Stomach (tissue), 9 donors: Measurements from ENCODE around the gene WRAP53. TPM values are rescaled to one million over a fixed set of nuclear protein-coding genes. Genes with fewer than 3 reads are reported as not detected.

Experiments used
- DNase-seq, 2 donors: peaks; one replicate each; pipeline versions ENCODE4 v3.0.0 to v3.0.0-alpha.2; 2013 to 2019
- H3K27ac ChIP-seq, 5 donors: fragments of 200-600 bp in 4 of 5; sonication (generic) in 4 of 5; one replicate each; pipeline ENCODE4 v1.5.1; 2013 to 2019; ENCODE audit warnings: mild to moderate bottlenecking in 1 of 5, moderate library complexity in 1 of 5
- H3K27me3 ChIP-seq, 3 donors: fragments of 200-600 bp; sonication (generic); one replicate each; pipeline ENCODE4 v1.5.1; 2017 to 2019; ENCODE audit warnings: mixed run types in 1 of 3
- H3K36me3 ChIP-seq, 4 donors: fragments of 200-600 bp; sonication (generic); 1 replicate in 3 of 4; 2 replicates in 1 of 4; pipeline ENCODE4 v1.5.1; 2016 to 2019
- H3K4me1 ChIP-seq, 4 donors: fragments of 200-600 bp; sonication (generic); one replicate each; pipeline ENCODE4 v1.5.1; 2016 to 2019
- H3K4me3 ChIP-seq, 4 donors: fragments of 200-600 bp; sonication (generic) in 3 of 4; one replicate each; pipeline ENCODE4 v1.5.1; 2016 to 2019; ENCODE audit warnings: mild to moderate bottlenecking in 1 of 4
- H3K9me3 ChIP-seq, 4 donors: fragments of 200-600 bp; sonication (generic); one replicate each; pipeline ENCODE4 v1.5.1; 2016 to 2019
- CTCF ChIP-seq, 7 experiments: fragments of 450-650 bp in 4 of 7; fragments of 200-600 bp in 3 of 7; sonication (generic) in 3 of 7; IDR thresholded peaks; one replicate each; pipeline ENCODE4 v1.5.1; 2016 to 2019; ENCODE audit warnings: antibody characterized with exemption in 7 of 7, control low read depth in 2 of 7, mild to moderate bottlenecking in 1 of 7
- EP300 ChIP-seq: sonication (generic); formaldehyde crosslinking; IDR thresholded peaks from one replicate; pipeline ENCODE4 v1.6.1; 2017; ENCODE audit warnings: antibody characterized with exemption
- POLR2A ChIP-seq, 4 donors: fragments of 450-650 bp; IDR thresholded peaks; one replicate each; pipeline ENCODE4 v1.6.1; 2016; ENCODE audit warnings: antibody characterized with exemption in 4 of 4, control low read depth in 2 of 4, mild to moderate bottlenecking in 1 of 4, moderate library complexity in 1 of 4
- POLR2AphosphoS5 ChIP-seq, 3 donors: sonication (generic); formaldehyde crosslinking; IDR thresholded peaks; one replicate each; pipeline ENCODE4 v1.6.1; 2016; ENCODE audit warnings: antibody characterized with exemption in 3 of 3
- WGBS, 5 donors: extraction: QIAGEN DNeasy Blood & Tissue Kit in 3 of 5; methylation state at CpG; one replicate each; pipeline versions ENCODE4 v1.1.5 to v1.1.7; 2013 to 2018; 5-methylcytosine and 5-hydroxymethylcytosine counted together
- intact Hi-C: fragments of 100-400 bp; cut with DNase I; formaldehyde crosslinking; loops from one replicate; pipeline ENCODE4 v1.15.1; 2023; ENCODE audit warnings: low total_unique reads
- polyA plus RNA-seq, 3 donors: library from polyadenylated mRNA; stranded (reverse); fragments of 200-250 nt; gene quantifications; one replicate each; pipeline ENCODE4 v1.2.3, GENCODE V29; 2013
- total RNA-seq, 5 donors: library from RNA; depleted of rRNA; stranded (reverse); fragments of >200 nt; gene quantifications; one replicate each; pipeline versions ENCODE4 v1.1.0 to v1.2.3, GENCODE V29; 2014 to 2016
- donor health status: healthy with polysubstance abuse.
- donor health status: Bipolar disorder and iron deficiency.
- donor health status: healthy.

Gene WRAP53
- total and polyA plus RNA-seq, 8 donors: 1.8 to 12.6 (median 3.8) TPM

- no peak overlapping the region for H3K27ac ChIP-seq
- no peaks in the 10 kb centered on the region for H3K9me3 ChIP-seq
- no peak for DNase-seq
- WGBS, 5 donors: 63 to 75% (median 69%) methylated on average over 8 to 9 of the region's 9 CpGs
- H3K4me3 ChIP-seq: no peak overlapping the region
- peaks cover 0 to 82% (median 24%) of the 10 kb centered on the region in 3 donors for H3K27me3 ChIP-seq
- no peaks in the 10 kb centered on the region for H3K36me3 ChIP-seq
- intact Hi-C loops: no loop called here
- no peak for TF ChIP-seq POLR2A (IDR thresholded peaks at IDR 0.05)
- no peak for TF ChIP-seq POLR2AphosphoS5 (IDR thresholded peaks at IDR 0.05)
- TF ChIP-seq EP300: no peak
- no peak for TF ChIP-seq CTCF (IDR thresholded peaks at IDR 0.05)
- H3K4me1 ChIP-seq: peaks cover 17 to 25% (median 23%) of the 10 kb centered on the region in 4 donors
Observed at GRCh38 chr17:7719661-7720060, 31.4 kb downstream of the WRAP53 start.

- no peak for DNase-seq
- WGBS, 5 donors: 49 to 52% (median 49%) methylated on average over 4 of the region's 4 CpGs
- peaks cover 0 to 82% (median 24%) of the 10 kb centered on the region in 3 donors for H3K27me3 ChIP-seq
- H3K4me1 ChIP-seq: peaks cover 17 to 25% (median 23%) of the 10 kb centered on the region in 4 donors
- no peaks in the 10 kb centered on the region for H3K36me3 ChIP-seq
- H3K27ac ChIP-seq: no peak overlapping the region
- no peak overlapping the region for H3K4me3 ChIP-seq
- no peaks in the 10 kb centered on the region for H3K9me3 ChIP-seq
- intact Hi-C loops: no loop called here
- no peak for TF ChIP-seq EP300
- no peak for TF ChIP-seq POLR2A (IDR thresholded peaks at IDR 0.05)
- no peak for TF ChIP-seq CTCF (IDR thresholded peaks at IDR 0.05)
- TF ChIP-seq POLR2AphosphoS5 (IDR thresholded peaks at IDR 0.05): no peak
Observed at GRCh38 chr17:7720125-7720524, 31.8 kb downstream of the WRAP53 start.

- Histone ChIP-seq H3K27ac (no peak overlapping the region), H3K4me3 (no peak overlapping the region), H3K9me3 (no peaks in the 10 kb centered on the region), H3K36me3 (no peaks in the 10 kb centered on the region), H3K4me1 (peaks cover 12 to 19% (median 16%) of the 10 kb centered on the region in 4 donors), H3K27me3 (peaks cover 0 to 80% (median 16%) of the 10 kb centered on the region in 3 donors)
- intact Hi-C loops: no loop called here
- no peak for TF ChIP-seq EP300
- no peak for TF ChIP-seq POLR2A (IDR thresholded peaks at IDR 0.05)
- TF ChIP-seq POLR2AphosphoS5 (IDR thresholded peaks at IDR 0.05): no peak
- no peak for TF ChIP-seq CTCF (IDR thresholded peaks at IDR 0.05)
- 60 to 83% (median 66%) methylated on average over 2 of the region's 2 CpGs for WGBS, 5 donors
- DNase-seq: no peak
Observed at GRCh38 chr17:7721612-7722011, 33.3 kb downstream of the WRAP53 start.

- Histone ChIP-seq H3K27ac (no peak overlapping the region), H3K4me3 (no peak overlapping the region), H3K36me3 (no peaks in the 10 kb centered on the region), H3K27me3 (peaks cover 0 to 43% (median 0%) of the 10 kb centered on the region in 3 donors), H3K4me1 (no peaks in the 10 kb centered on the region), H3K9me3 (no peaks in the 10 kb centered on the region)
- no peak for DNase-seq
- 57 to 64% (median 60%) methylated on average over 3 of the region's 3 CpGs for WGBS, 5 donors
- intact Hi-C loops: no loop called here
- TF ChIP-seq POLR2A (IDR thresholded peaks at IDR 0.05) (no peak), CTCF (IDR thresholded peaks at IDR 0.05) (no peak), POLR2AphosphoS5 (IDR thresholded peaks at IDR 0.05) (no peak), EP300 (no peak)
Observed at GRCh38 chr17:7727886-7728285, 39.6 kb downstream of the WRAP53 start.
